DND-41 (cell line): ENCODE data around the gene EXOG.

Source experiments
- CTCF ChIP-seq: IDR thresholded peaks from 2 replicates; pipeline ENCODE4 v1.5.1; 2012; ENCODE audit warnings: borderline replicate concordance, low read length, moderate library complexity, mild to moderate bottlenecking; ENCODE audit not compliant: poor library complexity, severe bottlenecking; ENCODE audit errors: extremely low read depth
- EZH2 ChIP-seq: IDR thresholded peaks from 3 replicates; pipeline ENCODE4 v1.6.1; 2012; ENCODE audit warnings: borderline replicate concordance, low read depth, mild to moderate bottlenecking, moderate library complexity, low read length, inconsistent platforms; ENCODE audit not compliant: severe bottlenecking

GRCh38 chr3:38560284-38560683 lies 64.1 kb downstream of the EXOG start:
- TF ChIP-seq CTCF (peak; percentile 10), EZH2 (no peak)
